Pons (tissue), 1 donor: ENCODE data around the gene ZNF202.
"Not testable (repeated sequence)": the region's sequence is repeated elsewhere in the genome, so short reads cannot be mapped to it uniquely, and the experiment has no call there.

Source experiments
- DNase-seq: peaks from one replicate; pipeline ENCODE4 v3.0.0-alpha.2; 2016; ENCODE audit warnings: low spot score

The ZNF202 gene

DNA sequence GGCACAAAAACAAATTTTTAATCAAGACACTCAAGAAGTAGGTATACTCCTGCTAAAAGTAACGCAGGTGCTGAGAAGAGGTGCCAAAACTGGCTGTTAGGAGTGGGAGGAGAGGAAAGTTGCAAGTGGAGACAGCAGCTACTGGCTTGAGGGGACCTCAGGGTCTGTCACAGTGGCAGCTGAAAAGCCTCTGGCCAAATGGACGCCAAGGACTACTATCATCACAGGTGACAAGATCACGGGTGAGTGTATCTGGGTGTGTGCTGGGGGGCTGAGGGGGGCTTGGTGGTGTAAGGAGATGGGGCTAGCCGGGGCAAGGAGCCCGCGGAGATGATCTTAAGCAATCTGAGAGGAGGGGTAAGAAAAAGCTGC, 687 bp downstream of the ZNF202 start:
- peak; percentile 9 for DNase-seq

DNA sequence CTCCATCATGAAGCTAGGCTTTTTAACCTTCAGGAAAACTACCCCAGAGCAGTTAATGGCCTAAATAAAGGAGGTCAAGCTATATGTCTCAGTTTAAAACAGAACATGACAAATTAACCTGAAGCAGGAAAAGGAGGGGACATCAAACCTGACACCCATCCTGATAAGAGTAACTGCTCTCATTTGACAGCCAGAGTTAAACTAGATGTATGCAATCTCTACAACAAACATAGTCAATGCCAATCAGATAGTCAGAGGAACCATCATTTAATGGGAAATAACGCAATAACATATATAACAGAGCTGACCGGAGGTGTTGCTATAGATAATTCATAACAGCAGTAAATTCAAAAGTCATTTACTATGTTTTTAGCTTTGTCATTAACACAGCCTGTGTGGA, 3.1 kb downstream of the ZNF202 start:
- DNase-seq, result no peak

DNA sequence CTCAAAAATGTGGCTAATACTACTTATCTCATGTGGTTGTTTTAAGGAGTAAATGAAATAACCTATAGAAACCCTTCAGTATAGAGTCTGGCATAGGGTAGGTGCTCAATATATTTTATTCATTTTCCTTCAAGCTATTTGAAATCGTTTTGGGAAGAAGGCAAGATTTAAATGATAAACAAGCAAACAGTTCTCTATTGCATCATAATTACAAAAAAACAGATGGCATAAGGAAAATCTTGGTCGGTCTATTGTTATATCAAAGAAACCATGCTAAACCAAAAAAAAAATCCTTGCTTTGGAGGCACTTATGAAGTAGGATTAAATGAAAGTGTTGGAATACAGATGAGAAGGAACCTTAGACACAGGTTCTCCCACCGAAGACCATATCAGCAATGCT, 4.7 kb downstream of the ZNF202 start:
- no peak for DNase-seq

DNA sequence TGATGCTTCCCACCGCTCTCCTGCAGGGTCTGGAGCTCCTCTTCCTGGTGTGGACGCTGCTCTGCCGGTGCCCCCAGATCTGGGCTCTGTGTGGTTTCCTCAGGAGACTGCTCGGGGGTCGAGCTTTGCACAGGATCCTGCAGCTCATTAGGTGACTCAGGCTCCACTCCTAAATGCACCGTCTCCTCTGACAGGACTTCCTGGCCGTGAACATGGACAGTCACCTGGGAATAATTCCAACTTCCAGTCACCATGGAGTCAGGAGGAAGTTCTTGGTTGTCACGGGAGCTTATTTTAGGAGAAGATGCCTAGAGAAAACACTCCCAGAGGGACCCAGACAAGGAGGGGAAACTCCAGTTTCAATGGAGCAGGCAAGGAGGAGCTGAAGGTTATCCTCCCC, 11.9 kb downstream of the ZNF202 start:
- no peak for DNase-seq

GRCh38 chr11:123725995-123726655, 15.3 kb downstream of the ZNF202 start:
- DNase-seq, result no peak

GRCh38 chr11:123719452-123719851, 22.0 kb downstream of the ZNF202 start:
- no peak for DNase-seq

DNA sequence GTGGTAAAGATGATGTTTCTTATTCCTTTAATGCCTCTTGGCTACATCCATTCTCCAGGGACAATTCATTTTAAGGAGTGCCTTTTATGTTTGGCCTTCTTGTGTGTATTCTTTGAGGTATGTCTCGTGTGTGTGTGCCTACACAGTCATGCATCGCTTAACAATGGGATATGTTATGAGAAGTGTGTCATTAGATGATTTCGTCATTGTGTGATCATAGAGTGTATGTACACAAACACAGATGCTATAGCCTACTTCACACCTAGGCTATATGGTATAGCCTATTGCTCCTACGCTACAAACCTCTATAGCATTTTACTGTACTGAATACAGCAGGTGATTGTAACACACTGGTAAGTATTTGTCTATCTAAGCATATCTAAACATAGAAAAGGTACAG, 23.0 kb downstream of the ZNF202 start:
- DNase-seq, result no peak

- no peak for DNase-seq
Measured at GRCh38 chr11:123718063-123718462, 23.4 kb downstream of the ZNF202 start.

DNA sequence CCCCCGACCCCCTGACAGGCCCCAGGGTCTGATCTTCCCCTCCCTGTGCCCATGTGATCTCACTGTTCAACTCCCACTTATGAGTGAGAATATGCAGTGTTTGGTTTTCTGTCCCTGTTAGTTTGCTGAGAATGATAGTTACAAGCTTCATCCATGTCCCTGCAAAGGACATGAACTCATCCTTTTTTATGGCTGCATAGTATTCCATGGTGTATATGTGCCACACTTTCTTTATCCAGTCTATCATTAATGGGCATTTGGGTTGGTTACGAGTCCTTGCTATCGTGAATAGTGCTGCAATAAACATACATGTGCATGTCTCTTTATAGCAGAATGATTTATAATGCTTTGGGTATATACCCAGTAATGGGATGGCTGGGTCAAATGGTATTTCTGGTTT, 28.8 kb downstream of the ZNF202 start:
- not testable (repeated sequence) for DNase-seq

- DNase-seq, result peak; percentile 60
Measured at GRCh38 chr11:123707606-123708205, 33.8 kb downstream of the ZNF202 start.

DNA sequence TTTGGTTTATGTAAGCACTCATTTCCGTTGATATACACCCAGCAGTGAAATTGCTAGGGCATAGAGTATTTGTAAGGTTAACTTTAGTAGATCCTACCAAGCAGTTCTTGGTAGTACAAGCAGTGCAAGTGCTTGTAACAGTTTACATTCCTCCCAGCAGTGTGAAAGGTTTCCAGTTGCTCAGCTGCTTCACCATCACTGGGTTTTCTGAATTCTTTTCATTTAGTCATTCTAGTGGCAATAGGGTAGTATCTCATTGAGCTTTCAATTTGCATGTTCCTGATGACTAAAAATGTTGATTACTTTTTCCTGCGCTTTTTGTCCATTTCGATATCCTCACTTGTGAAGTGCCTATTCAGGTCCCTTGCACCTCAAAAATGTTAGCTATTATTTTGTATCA, 34.3 kb downstream of the ZNF202 start:
- DNase-seq, result no peak

DNA sequence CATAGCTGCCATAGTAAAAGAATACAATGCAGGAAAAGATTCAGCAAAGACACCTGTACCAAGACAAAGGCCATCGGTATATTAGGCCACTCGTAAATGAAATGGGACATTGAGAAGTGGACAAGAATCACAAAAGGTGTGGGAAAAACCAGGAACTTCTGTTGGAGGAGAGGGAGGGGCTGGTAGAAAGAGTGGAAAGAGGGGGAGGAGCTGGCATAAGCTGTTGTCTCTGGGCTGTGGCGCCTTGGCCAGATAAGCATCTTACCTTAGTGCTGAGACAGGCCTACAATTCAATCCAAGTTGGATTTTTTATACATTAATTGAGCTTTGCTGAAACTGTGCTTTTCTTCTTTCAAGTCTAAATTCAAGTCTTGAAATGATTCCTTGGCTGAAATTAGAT, 37.1 kb downstream of the ZNF202 start:
- no peak for DNase-seq

DNA sequence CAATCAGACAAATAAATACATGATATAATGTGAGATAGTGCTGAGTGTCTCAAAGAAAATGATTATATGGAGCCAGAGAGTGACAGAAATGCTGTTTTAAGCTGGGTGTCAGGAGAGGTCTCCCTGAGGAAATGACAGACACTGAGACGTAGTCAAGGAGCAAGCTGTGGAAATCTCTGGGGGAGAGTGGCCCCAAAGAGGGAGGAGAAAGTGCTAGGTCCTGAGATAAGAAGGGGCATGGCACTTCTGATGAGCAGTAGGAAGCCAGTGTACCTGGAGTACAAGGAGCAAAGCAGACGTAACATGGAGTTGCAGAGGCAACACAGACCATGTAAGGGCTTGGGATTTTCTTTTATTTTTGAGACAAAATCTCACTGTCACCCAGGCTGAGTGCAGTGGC, 38.8 kb downstream of the ZNF202 start:
- DNase-seq, result no peak

DNA sequence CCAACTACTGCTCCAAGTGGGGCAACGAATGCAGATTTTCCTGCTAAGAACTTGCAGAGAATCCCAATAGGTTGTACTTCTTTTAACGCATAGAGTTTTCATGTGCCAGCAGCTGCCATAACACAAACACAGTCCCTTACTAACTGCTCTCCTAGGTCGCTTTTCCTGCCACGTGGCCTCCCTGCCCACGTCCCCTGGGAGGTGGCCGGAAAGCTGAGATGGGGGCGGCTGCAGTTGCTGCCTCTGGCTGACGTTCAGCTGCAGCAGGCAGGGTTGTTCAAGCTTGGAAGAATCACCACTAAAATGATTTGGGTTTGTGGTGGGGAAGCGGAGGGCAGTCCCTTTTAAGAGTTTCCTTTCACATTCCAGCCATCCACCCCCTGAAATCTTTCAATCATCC, 39.3 kb downstream of the ZNF202 start:
- no peak for DNase-seq

GRCh38 chr11:123700772-123701171, 40.7 kb downstream of the ZNF202 start:
- no peak for DNase-seq

DNA sequence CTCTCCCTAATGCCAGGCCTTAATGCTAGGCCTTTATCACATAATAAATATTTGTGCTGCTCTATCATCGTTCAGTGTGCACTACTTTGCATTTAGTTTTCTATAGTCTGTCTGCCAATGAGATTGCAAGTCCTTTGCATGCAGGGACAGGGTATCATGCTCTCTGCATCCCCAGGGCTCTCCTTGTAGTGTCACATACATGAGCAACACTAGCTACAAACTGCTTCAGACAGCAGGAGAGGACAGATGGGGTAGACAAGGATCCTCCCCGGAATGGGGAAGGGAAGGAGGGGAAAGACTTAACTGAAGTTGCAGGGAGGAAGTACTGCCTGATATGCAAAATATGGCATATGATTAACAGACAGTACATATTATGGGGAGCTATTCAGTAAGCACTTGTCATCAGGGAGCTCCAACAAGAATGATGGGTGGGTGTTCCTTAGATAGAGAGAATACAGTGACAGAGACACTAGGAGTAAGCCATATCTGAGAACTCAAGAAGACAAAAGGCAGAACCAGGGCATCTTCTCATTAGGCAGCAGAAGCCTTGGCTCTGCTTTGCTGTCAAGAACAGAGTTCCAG, 42.8 kb downstream of the ZNF202 start:
- DNase-seq, result no peak

DNA sequence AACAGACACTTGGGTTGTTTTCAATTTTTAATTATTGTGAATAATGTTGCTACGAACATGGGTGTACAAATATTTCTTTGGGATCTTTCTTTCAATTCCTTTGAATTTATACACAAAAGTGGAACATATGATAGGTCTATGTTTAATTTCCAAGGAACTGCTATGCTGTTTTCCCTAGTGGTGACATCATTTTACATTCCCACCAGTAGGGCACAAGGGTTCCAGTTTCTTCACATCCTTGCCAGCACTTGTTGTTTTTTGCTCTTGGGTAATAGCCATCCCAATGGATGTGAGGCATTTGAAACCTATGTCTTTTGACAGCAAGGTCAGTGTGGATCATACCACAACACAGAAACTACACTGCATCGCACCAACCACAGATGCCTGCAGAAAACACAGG, 45.3 kb downstream of the ZNF202 start:
- no peak for DNase-seq

DNA sequence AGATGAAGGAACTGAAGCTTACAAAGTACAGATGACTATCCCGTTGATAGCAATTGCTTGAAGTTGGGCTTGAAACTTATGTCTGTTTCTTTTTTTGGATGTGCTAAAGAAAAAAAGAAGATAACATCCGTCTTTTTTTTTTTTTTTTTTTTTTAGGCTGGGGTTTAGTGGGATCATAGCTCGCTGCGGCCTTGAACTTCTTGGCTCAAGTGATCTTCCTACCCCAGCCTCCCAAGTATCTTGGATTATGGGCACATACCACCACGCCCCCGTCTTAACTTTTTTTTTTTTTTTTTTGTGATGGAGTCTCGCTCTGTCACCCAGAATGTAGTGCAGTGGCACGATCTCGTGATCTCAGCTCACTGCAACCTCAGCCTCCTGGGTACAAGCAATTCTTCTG, 46.2 kb downstream of the ZNF202 start:
- DNase-seq, result no peak

GRCh38 chr11:123694551-123694950, 46.9 kb downstream of the ZNF202 start:
- no peak for DNase-seq

GRCh38 chr11:123692961-123693360, 48.5 kb downstream of the ZNF202 start:
- no peak for DNase-seq

GRCh38 chr11:123690485-123690884, 51.0 kb downstream of the ZNF202 start:
- DNase-seq, result no peak

DNA sequence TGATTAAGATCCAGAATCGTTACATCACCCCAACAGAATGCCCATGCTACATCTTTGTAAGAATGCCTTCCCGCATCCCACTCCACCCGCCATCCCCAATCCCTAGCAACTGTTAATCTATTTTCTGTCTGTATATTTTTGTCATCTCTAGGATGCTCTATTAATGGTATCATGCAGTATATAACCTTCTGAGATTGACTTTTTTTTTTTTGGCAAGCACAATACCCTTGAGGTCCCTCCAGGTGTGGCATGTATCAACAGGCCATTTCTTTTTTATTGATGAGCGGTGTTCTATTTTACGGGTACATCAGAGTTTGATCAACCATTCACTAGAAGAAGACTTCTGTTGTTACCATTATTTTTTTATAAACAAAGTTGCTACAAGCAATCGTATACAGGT, 56.9 kb downstream of the ZNF202 start:
- no peak for DNase-seq

DNA sequence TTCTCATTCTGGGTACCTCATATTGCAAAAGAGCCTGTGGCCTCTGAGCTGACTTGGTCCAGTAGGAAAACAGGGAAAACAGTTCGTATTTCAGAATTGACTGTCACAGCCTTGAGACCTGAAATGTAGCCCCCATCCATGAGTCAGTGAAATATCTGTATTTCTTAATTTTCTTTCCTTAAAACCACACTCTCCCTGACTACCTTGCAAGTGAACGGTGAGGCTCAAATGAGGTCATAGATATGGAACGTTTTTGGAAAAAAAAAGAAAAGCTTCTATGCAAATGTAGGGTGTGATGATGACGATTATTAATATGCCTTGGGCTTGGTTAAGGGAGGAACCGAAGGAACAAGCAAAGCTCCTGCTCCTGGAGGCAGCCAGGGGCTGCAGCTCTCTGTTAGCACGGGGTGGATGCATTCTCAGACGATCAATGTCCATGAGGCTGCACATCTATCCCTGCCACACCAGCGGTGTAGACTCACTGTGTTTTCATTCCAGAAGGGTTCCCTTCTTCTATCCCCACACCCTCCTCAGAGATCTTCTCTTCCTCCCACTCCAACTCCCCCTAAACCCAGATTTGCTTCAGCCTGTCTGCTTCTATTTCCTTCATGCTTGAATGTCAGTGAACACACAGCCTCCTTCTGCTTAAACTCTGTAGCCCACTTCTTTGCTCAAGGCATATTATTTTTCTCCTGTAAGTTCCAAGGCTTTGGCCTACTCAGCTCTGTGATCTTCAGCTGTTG, 57.9 kb downstream of the ZNF202 start:
- no peak for DNase-seq
